ENCODE results near the gene ZNF747. TPM values are rescaled to one million over a fixed set of nuclear protein-coding genes. Genes with fewer than 3 reads are reported as not detected.

ZNF747 gene
- total RNA-seq, 1 experiment from 2014 or later: 10.9 TPM

DNA sequence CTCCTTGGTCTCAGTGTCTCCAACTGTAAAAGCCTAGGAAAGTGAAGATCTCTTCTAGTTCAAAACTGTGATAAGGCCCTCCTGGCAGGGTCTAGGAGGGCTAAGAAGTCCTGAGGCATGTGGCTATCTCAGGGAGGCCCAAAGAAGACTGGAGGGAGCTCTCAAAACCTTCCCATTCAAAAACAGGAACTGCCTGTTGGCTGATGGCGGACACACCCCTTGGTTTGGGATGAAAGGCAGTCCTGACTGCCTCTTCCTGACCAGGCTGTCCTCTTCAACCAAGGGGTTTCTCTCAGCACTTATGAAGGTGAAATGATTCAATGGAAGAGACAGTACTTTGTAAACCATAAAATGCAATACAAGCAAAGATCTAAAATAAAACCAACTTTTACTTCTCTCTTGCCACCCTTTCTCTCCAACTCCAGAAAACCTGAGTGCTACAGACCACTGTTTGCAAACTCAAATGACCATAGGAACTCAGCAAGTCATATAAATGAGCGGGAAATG, 18.8 kb upstream of the ZNF747 start:
- ChIA-PET POLR2A (interaction anchor here (0.6 kb wide), 1 partner anchor 32 kb away, joined by 3 read pairs; no protein-coding TSS in a partner anchor), CTCF (interaction anchor here (0.6 kb wide), 1 partner anchor 57 kb away, joined by 3 read pairs; the partner anchor contains the start of gene ZNF689)
- in situ Hi-C loops (cut with HindIII; ENCODE audit: low pct_unique_long_range_greater_than_20kb, low sequenced_read_pairs): no loop called here
- TF ChIP-seq SIN3A (IDR thresholded peaks at IDR 0.05; ENCODE audit: borderline replicate concordance, insufficient read depth, low read depth, low read length) (no peak), POLR2AphosphoS5 (IDR thresholded peaks at IDR 0.05; ENCODE audit: low read depth, low read length) (no peak), TCF7L2 (IDR thresholded peaks at IDR 0.05; ENCODE audit: low read depth, low read length) (no peak), REST (IDR thresholded peaks at IDR 0.05; ENCODE audit: insufficient read depth in 1 of 2, low read depth in 2 of 2, low read length in 1 of 2) (no peak), CTCF (IDR thresholded peaks at IDR 0.05) (no peak)
- ATAC-seq (no peak), DNase-seq (ENCODE audit: low read depth, low spot score) (no peak)
- H3K36me3 ChIP-seq (ENCODE audit: control insufficient read depth, insufficient read depth, low read length): no peaks in the 10 kb centered on the region
- H3K27ac ChIP-seq (ENCODE audit: low read length): no peak overlapping the region
- no peaks in the 10 kb centered on the region for H3K9me3 ChIP-seq (ENCODE audit: control insufficient read depth, insufficient read depth, low read depth, low read length)
- peaks cover 5% of the 10 kb centered on the region; the same call in 1 of the 2 replicates for H3K4me1 ChIP-seq (ENCODE audit: control insufficient read depth, insufficient read depth, low read length)
- H3K4me3 ChIP-seq (ENCODE audit: low read depth in 2 of 2, low read length in 2 of 2): no peak overlapping the region
- no TSS peak for BruUV-seq (replicated peaks)
- intact Hi-C loops (cut with micrococcal nuclease; ENCODE audit: unreplicated experiment): no loop called here
- H3K27me3 ChIP-seq (ENCODE audit: control insufficient read depth, insufficient read depth, low read length): no peaks in the 10 kb centered on the region

DNA sequence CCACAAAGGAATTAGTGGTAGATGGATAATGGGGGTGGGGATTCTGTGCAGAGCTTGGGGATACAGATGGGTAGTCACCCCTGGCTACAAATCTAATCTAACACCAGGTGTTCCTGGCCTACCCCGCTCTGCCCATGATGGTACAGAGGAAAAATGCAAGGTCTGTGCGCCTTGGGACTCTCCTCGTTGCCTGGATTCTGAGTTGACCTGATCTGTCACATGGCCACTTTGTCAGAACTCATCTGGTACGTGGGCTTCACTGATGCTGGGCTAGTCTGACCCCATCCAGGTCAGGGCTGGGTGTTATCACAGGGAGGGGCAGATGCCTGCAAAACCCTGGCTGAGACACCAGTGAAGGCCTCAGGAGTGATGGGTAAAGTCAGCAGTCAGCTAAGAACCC, 18.3 kb upstream of the ZNF747 start:
- in situ Hi-C loops (cut with HindIII; ENCODE audit: low pct_unique_long_range_greater_than_20kb, low sequenced_read_pairs): no loop called here
- TF ChIP-seq REST (IDR thresholded peaks at IDR 0.05; ENCODE audit: insufficient read depth in 1 of 2, low read depth in 2 of 2, low read length in 1 of 2) (no peak), TCF7L2 (IDR thresholded peaks at IDR 0.05; ENCODE audit: low read depth, low read length) (no peak), POLR2AphosphoS5 (IDR thresholded peaks at IDR 0.05; ENCODE audit: low read depth, low read length) (no peak), CTCF (IDR thresholded peaks at IDR 0.05) (no peak), SIN3A (IDR thresholded peaks at IDR 0.05; ENCODE audit: borderline replicate concordance, insufficient read depth, low read depth, low read length) (no peak)
- Histone ChIP-seq H3K4me3 (ENCODE audit: low read depth in 2 of 2, low read length in 2 of 2) (no peak overlapping the region), H3K4me1 (ENCODE audit: control insufficient read depth, insufficient read depth, low read length) (peaks cover 5% of the 10 kb centered on the region; the same call in 1 of the 2 replicates), H3K9me3 (ENCODE audit: control insufficient read depth, insufficient read depth, low read depth, low read length) (no peaks in the 10 kb centered on the region), H3K36me3 (ENCODE audit: control insufficient read depth, insufficient read depth, low read length) (no peaks in the 10 kb centered on the region), H3K27me3 (ENCODE audit: control insufficient read depth, insufficient read depth, low read length) (no peaks in the 10 kb centered on the region), H3K27ac (ENCODE audit: low read length) (no peak overlapping the region)
- DNase-seq (ENCODE audit: low read depth, low spot score) (no peak), ATAC-seq (no peak)
- POLR2A ChIA-PET: no interaction called here
- CTCF ChIA-PET: no interaction called here
- intact Hi-C loops (cut with micrococcal nuclease; ENCODE audit: unreplicated experiment): no loop called here
- BruUV-seq (replicated peaks): no TSS peak
